Fibroblast of villous mesenchyme (primary cell): Measurements from ENCODE around the gene RFPL1. TPM values are rescaled to one million over a fixed set of nuclear protein-coding genes. Genes with fewer than 3 reads are reported as not detected.

ENCODE experiments used
- DNase-seq: peaks from one replicate; pipeline ENCODE4 v3.0.0-alpha.2; 2010; ENCODE audit warnings: low read depth
- H3K4me3 ChIP-seq: 2 replicates; pipeline ENCODE4 v1.5.1; 2011; ENCODE audit warnings: low read depth, mild to moderate bottlenecking, low read length
- total RNA-seq: library from RNA; depleted of rRNA; stranded (reverse); fragments of >200 nt; gene quantifications from 2 replicates; pipeline ENCODE4 v1.2.3, GENCODE V29; 2012
- TF ChIP-seq, protein P1 (sequence below): IDR thresholded peaks from 2 replicates; pipeline ENCODE4 v1.5.1; 2012; ENCODE audit warnings: low read depth, mild to moderate bottlenecking, low read length; ENCODE audit not compliant: insufficient read depth

Gene RFPL1
- total RNA-seq, 1 donor, result not detected

GRCh38 chr22:29443861-29444792 is 5.7 kb downstream of the RFPL1 start:
- no peak for DNase-seq
- no peak overlapping the region for H3K4me3 ChIP-seq
- TF ChIP-seq, protein P1, sequence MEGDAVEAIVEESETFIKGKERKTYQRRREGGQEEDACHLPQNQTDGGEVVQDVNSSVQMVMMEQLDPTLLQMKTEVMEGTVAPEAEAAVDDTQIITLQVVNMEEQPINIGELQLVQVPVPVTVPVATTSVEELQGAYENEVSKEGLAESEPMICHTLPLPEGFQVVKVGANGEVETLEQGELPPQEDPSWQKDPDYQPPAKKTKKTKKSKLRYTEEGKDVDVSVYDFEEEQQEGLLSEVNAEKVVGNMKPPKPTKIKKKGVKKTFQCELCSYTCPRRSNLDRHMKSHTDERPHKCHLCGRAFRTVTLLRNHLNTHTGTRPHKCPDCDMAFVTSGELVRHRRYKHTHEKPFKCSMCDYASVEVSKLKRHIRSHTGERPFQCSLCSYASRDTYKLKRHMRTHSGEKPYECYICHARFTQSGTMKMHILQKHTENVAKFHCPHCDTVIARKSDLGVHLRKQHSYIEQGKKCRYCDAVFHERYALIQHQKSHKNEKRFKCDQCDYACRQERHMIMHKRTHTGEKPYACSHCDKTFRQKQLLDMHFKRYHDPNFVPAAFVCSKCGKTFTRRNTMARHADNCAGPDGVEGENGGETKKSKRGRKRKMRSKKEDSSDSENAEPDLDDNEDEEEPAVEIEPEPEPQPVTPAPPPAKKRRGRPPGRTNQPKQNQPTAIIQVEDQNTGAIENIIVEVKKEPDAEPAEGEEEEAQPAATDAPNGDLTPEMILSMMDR, result no peak

- no peak for DNase-seq
- no peak overlapping the region for H3K4me3 ChIP-seq
- TF ChIP-seq, protein P1, result no peak
These were observed 7.1 kb downstream of the RFPL1 start for GRCh38 chr22:29445508-29445907.

DNA sequence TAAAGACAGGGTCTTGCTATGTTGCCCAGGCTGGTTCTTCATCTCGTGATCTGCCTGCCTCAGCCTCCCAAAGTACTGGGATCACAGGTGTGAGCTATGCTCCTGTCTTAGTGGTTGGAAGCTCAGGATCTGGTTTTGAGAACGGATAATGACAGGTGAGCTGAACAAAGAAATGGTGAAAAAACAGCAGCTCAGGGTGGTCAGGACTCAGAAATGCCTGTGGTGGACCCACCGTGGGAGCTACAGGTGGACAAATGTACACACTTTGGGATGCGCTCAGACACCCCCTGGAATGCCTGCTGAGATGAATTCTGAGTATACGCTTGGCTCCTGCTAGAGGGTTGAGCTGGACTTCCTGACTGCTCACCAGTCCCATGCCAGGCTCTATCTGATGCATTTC is 9.5 kb downstream of the RFPL1 start:
- TF ChIP-seq, protein P1, result no peak
- H3K4me3 ChIP-seq, result no peak overlapping the region
- DNase-seq, result no peak

GRCh38 chr22:29449296-29449875 is 11.0 kb downstream of the RFPL1 start:
- no peak for DNase-seq
- TF ChIP-seq, protein P1, result no peak
- H3K4me3 ChIP-seq, result no peak overlapping the region

- DNase-seq, result no peak
- TF ChIP-seq, protein P1, result no peak
- H3K4me3 ChIP-seq, result no peak overlapping the region
These were observed 11.8 kb downstream of the RFPL1 start for GRCh38 chr22:29450222-29450621.

DNA sequence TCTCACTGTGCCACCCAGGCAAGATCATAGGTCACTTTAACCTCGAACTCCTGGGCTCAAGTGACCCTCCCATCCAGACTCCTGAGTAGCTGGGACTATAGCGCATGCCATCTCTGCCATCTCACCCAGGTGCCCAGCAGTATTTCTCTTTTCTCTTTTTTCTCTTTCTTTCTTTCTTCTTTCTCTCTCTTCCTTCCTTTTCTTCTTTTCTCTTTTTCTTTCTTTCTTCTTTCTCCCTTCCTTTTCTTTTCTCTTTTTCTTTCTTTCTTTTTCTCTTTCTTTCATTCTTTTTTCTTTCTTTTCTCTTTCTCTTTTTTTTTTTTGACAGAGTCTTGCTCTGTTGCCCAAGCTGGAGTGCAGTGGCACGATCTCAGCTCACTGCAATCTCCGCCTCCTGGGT is 13.5 kb downstream of the RFPL1 start:
- TF ChIP-seq, protein P1, result no peak
- no peak for DNase-seq
- H3K4me3 ChIP-seq, result no peak overlapping the region
